Measurements from ENCODE around the gene ZCWPW1.

DNA sequence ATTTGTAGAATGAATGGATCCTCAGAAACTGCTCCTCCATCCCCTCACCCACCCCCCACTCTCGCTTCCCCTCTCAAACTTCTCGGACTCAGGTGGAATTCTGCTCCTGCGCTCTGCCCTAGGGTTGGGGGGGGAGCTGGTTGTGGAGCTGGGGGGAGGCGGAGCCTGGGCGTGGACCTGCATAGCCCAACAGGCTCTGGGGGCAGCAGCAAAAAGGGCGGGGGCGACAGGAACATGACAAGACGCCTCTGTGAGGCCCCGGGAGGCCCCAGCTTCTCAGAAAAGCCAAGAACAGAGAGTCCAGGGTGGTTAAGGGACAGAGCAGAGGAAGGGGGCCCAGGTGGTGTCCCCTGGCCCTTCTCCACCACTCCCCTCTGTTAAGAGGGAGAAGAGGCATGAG is 47.0 kb upstream of the ZCWPW1 start:
- no peak for TF ChIP-seq EZH2phosphoT487 (IDR thresholded peaks at IDR 0.05; ENCODE audit: low read depth)
- TF ChIP-seq, protein P1, sequence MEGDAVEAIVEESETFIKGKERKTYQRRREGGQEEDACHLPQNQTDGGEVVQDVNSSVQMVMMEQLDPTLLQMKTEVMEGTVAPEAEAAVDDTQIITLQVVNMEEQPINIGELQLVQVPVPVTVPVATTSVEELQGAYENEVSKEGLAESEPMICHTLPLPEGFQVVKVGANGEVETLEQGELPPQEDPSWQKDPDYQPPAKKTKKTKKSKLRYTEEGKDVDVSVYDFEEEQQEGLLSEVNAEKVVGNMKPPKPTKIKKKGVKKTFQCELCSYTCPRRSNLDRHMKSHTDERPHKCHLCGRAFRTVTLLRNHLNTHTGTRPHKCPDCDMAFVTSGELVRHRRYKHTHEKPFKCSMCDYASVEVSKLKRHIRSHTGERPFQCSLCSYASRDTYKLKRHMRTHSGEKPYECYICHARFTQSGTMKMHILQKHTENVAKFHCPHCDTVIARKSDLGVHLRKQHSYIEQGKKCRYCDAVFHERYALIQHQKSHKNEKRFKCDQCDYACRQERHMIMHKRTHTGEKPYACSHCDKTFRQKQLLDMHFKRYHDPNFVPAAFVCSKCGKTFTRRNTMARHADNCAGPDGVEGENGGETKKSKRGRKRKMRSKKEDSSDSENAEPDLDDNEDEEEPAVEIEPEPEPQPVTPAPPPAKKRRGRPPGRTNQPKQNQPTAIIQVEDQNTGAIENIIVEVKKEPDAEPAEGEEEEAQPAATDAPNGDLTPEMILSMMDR (IDR thresholded peaks at IDR 0.05; ENCODE audit: low read depth, low read length), result no peak
